Measurements from ENCODE around the gene CTDNEP1.

- TF ChIP-seq FOXP2 (optimal IDR thresholded peaks at IDR 0.05; ENCODE audit: control extremely low read depth, extremely low read length, insufficient read depth) (no peak), POLR2AphosphoS5 (IDR thresholded peaks at IDR 0.05; ENCODE audit: borderline replicate concordance, low read depth, low read length) (no peak), EZH2 (IDR thresholded peaks at IDR 0.05) (no peak)
Observed at GRCh38 chr17:7262935-7263800, 11.6 kb upstream of the CTDNEP1 start.
